ENCODE data around the gene SSX2IP. TPM values are rescaled to one million over a fixed set of nuclear protein-coding genes. Genes with fewer than 3 reads are reported as not detected.
A peak's percentile ranks its signal among the peaks of the same experiment; 100 is the strongest.

Gene SSX2IP
- total RNA-seq, 6 experiments from 2014 or later, result 5.0 to 16.1 (median 8.3) TPM

GRCh38 chr1:84721152-84721551, 30.9 kb upstream of the SSX2IP start:
- DNase-seq (no peak), ATAC-seq (peak in 1 of 4 donors; percentile 40)
- intact Hi-C loops (cut with DNase I), result no loop called here
- H3K27ac ChIP-seq, result peak overlapping the region in 2 of 3 donors; percentile 66 to 90
- no peak overlapping the region for H3K4me3 ChIP-seq
- H3K27me3 ChIP-seq, result no peaks in the 10 kb centered on the region
- H3K4me1 ChIP-seq, result peaks cover 0 to 65% (median 12%) of the 10 kb centered on the region in 4 donors
- no peaks in the 10 kb centered on the region for H3K36me3 ChIP-seq
- TF ChIP-seq POLR2A (IDR thresholded peaks at IDR 0.05), result no peak
- 75% methylated on average over 2 of the region's 2 CpGs for WGBS (ENCODE audit: insufficient coverage, low coverage, low lambda C conversion rate, missing lambda C conversion rate)
- no peaks in the 10 kb centered on the region for H3K9me3 ChIP-seq

GRCh38 chr1:84720221-84720780, 30.0 kb upstream of the SSX2IP start:
- ATAC-seq (peak; percentile 62 to 87 (median 74)), DNase-seq (peak in 1 of 3 donors; percentile 60)
- H3K27ac ChIP-seq, result peak overlapping the region; percentile 50 to 90 (median 66)
- H3K4me3 ChIP-seq, result no peak overlapping the region
- peaks cover 0 to 61% (median 12%) of the 10 kb centered on the region in 4 donors for H3K4me1 ChIP-seq
- H3K36me3 ChIP-seq, result no peaks in the 10 kb centered on the region
- intact Hi-C loops (cut with DNase I), result no loop called here
- WGBS (ENCODE audit: insufficient coverage, low coverage, low lambda C conversion rate, missing lambda C conversion rate), result 18% methylated on average over 5 of the region's 5 CpGs
- no peak for TF ChIP-seq CTCF (IDR thresholded peaks at IDR 0.05)
- no peak for TF ChIP-seq POLR2A (IDR thresholded peaks at IDR 0.05)
- no peaks in the 10 kb centered on the region for H3K9me3 ChIP-seq
- no peaks in the 10 kb centered on the region for H3K27me3 ChIP-seq

- DNase-seq (no peak), ATAC-seq (peak; percentile 7 to 29 (median 14))
- peaks cover 0 to 54% (median 12%) of the 10 kb centered on the region in 4 donors for H3K4me1 ChIP-seq
- intact Hi-C loops (cut with DNase I), result no loop called here
- H3K36me3 ChIP-seq, result no peaks in the 10 kb centered on the region
- H3K9me3 ChIP-seq, result no peaks in the 10 kb centered on the region
- H3K27ac ChIP-seq, result peak overlapping the region; percentile 50 to 90 (median 66)
- no peak for TF ChIP-seq POLR2A (IDR thresholded peaks at IDR 0.05)
- TF ChIP-seq CTCF (IDR thresholded peaks at IDR 0.05), result no peak
- H3K27me3 ChIP-seq, result no peaks in the 10 kb centered on the region
- no peak overlapping the region for H3K4me3 ChIP-seq
- WGBS (ENCODE audit: insufficient coverage, low coverage, low lambda C conversion rate, missing lambda C conversion rate), result 15% methylated on average over 8 of the region's 8 CpGs
Measured at GRCh38 chr1:84719543-84720217, 29.4 kb upstream of the SSX2IP start.

- no peaks in the 10 kb centered on the region for H3K27me3 ChIP-seq
- no peaks in the 10 kb centered on the region for H3K9me3 ChIP-seq
- no peak overlapping the region for H3K27ac ChIP-seq
- intact Hi-C loops (cut with DNase I), result no loop called here
- H3K4me3 ChIP-seq, result no peak overlapping the region
- no peak for DNase-seq
- WGBS (ENCODE audit: insufficient coverage, low coverage, low lambda C conversion rate, missing lambda C conversion rate), result 37% methylated on average over 3 of the region's 3 CpGs
- no peak for TF ChIP-seq CTCF (IDR thresholded peaks at IDR 0.05)
- H3K36me3 ChIP-seq, result no peaks in the 10 kb centered on the region
- H3K4me1 ChIP-seq, result peaks cover 0 to 22% (median 9%) of the 10 kb centered on the region in 4 donors
- peak in 1 of 4 donors; percentile 19 for ATAC-seq
Measured at GRCh38 chr1:84715342-84716019, 25.2 kb upstream of the SSX2IP start.

Data from right lobe of liver (tissue), 6 donors.